HFFc6 (cell line): ENCODE results near the gene EEF1E1. TPM values are rescaled to one million over a fixed set of nuclear protein-coding genes. Genes with fewer than 3 reads are reported as not detected.

Experiments
- DNase-seq: peaks from one replicate; pipeline ENCODE4 v3.0.0-alpha.2; 2018
- H3K27ac Mint-ChIP-seq: 2 replicates; pipeline ENCODE4 v1.8.0; 2020; ENCODE audit warnings: mild to moderate bottlenecking, mixed read lengths
- H3K27me3 Mint-ChIP-seq: 2 replicates; pipeline ENCODE4 v1.8.0; 2021; ENCODE audit warnings: mild to moderate bottlenecking, moderate library complexity, mixed read lengths; ENCODE audit not compliant: insufficient read depth
- H3K36me3 Mint-ChIP-seq: 2 replicates; pipeline ENCODE4 v1.8.0; 2021; ENCODE audit warnings: low read depth, mixed read lengths
- H3K4me1 Mint-ChIP-seq: 2 replicates; pipeline ENCODE4 v1.8.0; 2020; ENCODE audit warnings: low read depth, mixed read lengths
- H3K4me3 Mint-ChIP-seq: 2 replicates; pipeline ENCODE4 v1.8.0; 2020; ENCODE audit warnings: mild to moderate bottlenecking, moderate library complexity, mixed read lengths
- H3K9me3 Mint-ChIP-seq: 2 replicates; pipeline ENCODE4 v1.8.0; 2020; ENCODE audit warnings: mild to moderate bottlenecking, mixed read lengths
- CTCF ChIP-seq: fragments of 200-600 bp; sonication (generic); IDR thresholded peaks from 2 replicates; pipeline ENCODE4 v1.5.0; 2021; ENCODE audit warnings: antibody characterized with exemption, mild to moderate bottlenecking
- total RNA-seq, 6 experiments: library from RNA; stranded (reverse); fragmentation: NEBNext Ultra II Directional; extraction: Animal tissue kit (Norgen Biotek cat#: 25700); gene quantifications; 2 replicates in 1 of 6; 3 replicates in 5 of 6; pipeline ENCODE4 v1.2.3, GENCODE V29; 2021

Gene EEF1E1
- total RNA-seq, 6 experiments from 2014 or later, result 36.7 to 43.0 (median 41.8) TPM

GRCh38 chr6:8088886-8089285 lies 13.5 kb downstream of the EEF1E1 start:
- peaks cover 58% of the 10 kb centered on the region for H3K36me3 Mint-ChIP-seq
- H3K9me3 Mint-ChIP-seq, result peaks cover 7% of the 10 kb centered on the region
- no peak overlapping the region for H3K4me3 Mint-ChIP-seq
- TF ChIP-seq CTCF, result no peak
- H3K27ac Mint-ChIP-seq, result no peak overlapping the region
- H3K27me3 Mint-ChIP-seq, result no peaks in the 10 kb centered on the region
- H3K4me1 Mint-ChIP-seq, result peaks cover 33% of the 10 kb centered on the region
- DNase-seq, result no peak

GRCh38 chr6:8087870-8088754 lies 14.2 kb downstream of the EEF1E1 start:
- H3K9me3 Mint-ChIP-seq, result peaks cover 7% of the 10 kb centered on the region
- no peak overlapping the region for H3K4me3 Mint-ChIP-seq
- TF ChIP-seq CTCF, result no peak
- peaks cover 41% of the 10 kb centered on the region for H3K4me1 Mint-ChIP-seq
- no peak for DNase-seq
- H3K36me3 Mint-ChIP-seq, result peaks cover 58% of the 10 kb centered on the region
- no peak overlapping the region; the same call in 1 of the 2 replicates for H3K27ac Mint-ChIP-seq
- no peaks in the 10 kb centered on the region for H3K27me3 Mint-ChIP-seq

- H3K27me3 Mint-ChIP-seq, result no peaks in the 10 kb centered on the region
- H3K36me3 Mint-ChIP-seq, result peaks cover 56% of the 10 kb centered on the region
- peaks cover 7% of the 10 kb centered on the region for H3K9me3 Mint-ChIP-seq
- no peak for DNase-seq
- peaks cover 52% of the 10 kb centered on the region for H3K4me1 Mint-ChIP-seq
- H3K4me3 Mint-ChIP-seq, result no peak overlapping the region
- no peak overlapping the region; the same call in none of the 2 replicates for H3K27ac Mint-ChIP-seq
- no peak for TF ChIP-seq CTCF
Observed at GRCh38 chr6:8086755-8087306, 15.5 kb downstream of the EEF1E1 start.

GRCh38 chr6:8085053-8085511 lies 17.3 kb downstream of the EEF1E1 start:
- Mint-ChIP-seq H3K4me3 (peak overlapping the region; percentile 51), H3K27ac (peak overlapping the region; percentile 88), H3K9me3 (peaks cover 7% of the 10 kb centered on the region), H3K36me3 (peaks cover 44% of the 10 kb centered on the region), H3K27me3 (no peaks in the 10 kb centered on the region), H3K4me1 (peaks cover 68% of the 10 kb centered on the region)
- no peak for TF ChIP-seq CTCF
- peak; percentile 88 for DNase-seq

- peak overlapping the region; percentile 88 for H3K27ac Mint-ChIP-seq
- DNase-seq, result no peak
- H3K27me3 Mint-ChIP-seq, result no peaks in the 10 kb centered on the region
- peaks cover 73% of the 10 kb centered on the region for H3K4me1 Mint-ChIP-seq
- peaks cover 46% of the 10 kb centered on the region for H3K36me3 Mint-ChIP-seq
- H3K4me3 Mint-ChIP-seq, result peak overlapping the region; percentile 71
- TF ChIP-seq CTCF, result no peak
- H3K9me3 Mint-ChIP-seq, result peaks cover 7% of the 10 kb centered on the region
Observed at GRCh38 chr6:8084586-8084985, 17.8 kb downstream of the EEF1E1 start.
